GM11168 (cell line): ENCODE measurements around the gene C19orf47.

Experiments
- in situ Hi-C: fragments of 300-500 bp; cut with MboI; formaldehyde crosslinking; loops from one replicate; pipeline ENCODE4 v1.12.0; 2022; ENCODE audit warnings: low sequenced_read_pairs; ENCODE audit not compliant: unreplicated experiment

The C19orf47 gene

DNA sequence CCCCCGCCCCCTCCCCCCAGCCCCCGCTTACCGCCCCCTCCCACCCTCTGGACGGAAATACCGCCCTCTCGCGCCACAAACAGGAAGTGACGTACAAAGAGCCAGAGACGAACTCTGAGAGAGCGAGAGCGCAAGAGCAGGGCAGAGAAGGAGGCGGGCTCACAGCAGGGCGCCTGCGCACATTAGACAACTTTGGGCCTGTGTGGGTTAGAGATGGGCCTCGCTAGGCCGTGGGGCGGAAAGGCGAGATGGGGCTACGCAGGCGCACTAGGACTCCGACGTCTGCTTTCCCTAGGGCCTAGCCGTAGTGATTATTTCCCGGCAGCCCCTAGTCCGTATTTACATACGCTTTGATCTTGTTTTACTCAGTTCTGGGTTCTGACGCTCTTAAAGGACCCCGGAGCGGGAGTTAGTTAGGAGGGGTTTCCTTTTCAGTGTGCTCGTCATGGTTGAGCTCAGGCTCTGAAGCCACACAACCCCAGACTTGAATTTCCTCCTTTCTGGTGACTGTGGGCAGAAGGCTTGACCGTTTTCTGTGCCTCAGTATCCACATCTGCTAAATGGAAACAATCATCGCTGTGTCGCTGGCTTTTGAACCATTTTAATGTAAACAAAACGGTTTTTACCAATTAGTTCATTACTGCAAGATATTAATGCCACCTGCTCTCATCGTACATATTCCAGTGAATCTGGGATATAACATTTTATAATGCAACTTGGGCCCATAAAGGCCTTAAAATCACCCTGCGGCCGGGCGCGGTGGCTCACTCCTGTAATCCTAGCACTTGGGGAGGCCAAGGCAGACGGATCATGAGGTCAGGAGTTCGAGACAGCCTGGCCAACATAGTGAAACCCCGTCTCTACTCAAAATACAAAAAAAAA lies 62.6 kb downstream of the C19orf47 start:
- in situ Hi-C loops, result no loop called here

DNA sequence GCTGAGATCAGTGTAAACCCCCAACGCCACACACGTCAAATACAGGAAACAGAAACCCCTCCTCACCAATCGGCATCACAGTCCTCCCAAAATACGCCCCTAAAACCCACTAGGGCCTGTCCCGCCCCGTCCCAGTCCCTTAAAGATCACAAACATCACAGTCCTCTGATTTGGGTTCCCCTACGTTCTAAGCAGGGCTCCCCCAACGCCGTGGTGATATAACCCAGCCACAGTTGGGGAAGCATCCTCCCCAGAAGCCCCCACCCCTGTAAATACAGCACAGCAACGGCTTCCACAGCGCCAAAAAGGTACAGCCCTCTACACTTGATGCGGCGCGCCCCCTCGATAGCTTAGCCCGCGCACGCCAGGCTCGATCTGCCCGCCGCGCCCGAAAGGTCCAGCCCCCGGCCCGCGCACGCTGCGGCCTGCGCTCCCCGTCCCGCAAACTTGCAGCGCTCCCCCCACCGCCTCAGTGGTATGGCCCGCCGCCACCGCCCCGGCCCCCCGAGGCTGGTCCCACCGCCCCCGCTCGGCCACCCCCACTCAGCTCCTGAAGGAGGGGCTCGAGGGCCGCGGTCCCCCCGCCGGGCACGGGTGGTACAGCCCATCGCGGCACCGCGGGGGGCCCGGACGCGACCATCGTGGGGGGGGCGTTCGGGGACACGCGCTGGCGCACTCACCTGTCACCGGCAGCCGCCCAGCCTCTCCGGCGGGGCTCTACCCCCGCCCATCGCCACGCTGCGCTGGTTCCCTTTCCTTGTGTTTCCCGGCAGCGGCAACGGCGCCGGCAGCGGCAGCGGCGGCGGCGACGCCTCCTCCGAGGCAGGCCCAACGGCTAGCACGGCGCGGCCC lies 63.5 kb downstream of the C19orf47 start, which contains the start of gene AKT2:
Gene AKT2, minus strand, starts transcription at position 845 of the 852 bp plus-strand sequence. CDS start 20,078 bp downstream, outside the sequence.
- in situ Hi-C loops, result no loop called here

DNA sequence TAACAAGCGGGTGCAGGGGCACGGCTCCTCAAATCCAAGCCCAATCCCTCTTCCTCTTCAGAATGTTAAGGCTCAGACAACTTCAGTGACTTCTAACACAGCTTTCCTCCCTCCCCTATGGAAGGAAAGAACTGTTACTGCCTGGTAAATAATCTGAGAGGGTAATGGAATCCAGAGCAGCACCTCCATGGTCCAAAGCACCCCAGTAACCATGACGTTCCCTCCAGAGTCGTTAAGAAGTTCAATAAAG lies 64.0 kb downstream of the C19orf47 start:
- in situ Hi-C loops, result no loop called here

DNA sequence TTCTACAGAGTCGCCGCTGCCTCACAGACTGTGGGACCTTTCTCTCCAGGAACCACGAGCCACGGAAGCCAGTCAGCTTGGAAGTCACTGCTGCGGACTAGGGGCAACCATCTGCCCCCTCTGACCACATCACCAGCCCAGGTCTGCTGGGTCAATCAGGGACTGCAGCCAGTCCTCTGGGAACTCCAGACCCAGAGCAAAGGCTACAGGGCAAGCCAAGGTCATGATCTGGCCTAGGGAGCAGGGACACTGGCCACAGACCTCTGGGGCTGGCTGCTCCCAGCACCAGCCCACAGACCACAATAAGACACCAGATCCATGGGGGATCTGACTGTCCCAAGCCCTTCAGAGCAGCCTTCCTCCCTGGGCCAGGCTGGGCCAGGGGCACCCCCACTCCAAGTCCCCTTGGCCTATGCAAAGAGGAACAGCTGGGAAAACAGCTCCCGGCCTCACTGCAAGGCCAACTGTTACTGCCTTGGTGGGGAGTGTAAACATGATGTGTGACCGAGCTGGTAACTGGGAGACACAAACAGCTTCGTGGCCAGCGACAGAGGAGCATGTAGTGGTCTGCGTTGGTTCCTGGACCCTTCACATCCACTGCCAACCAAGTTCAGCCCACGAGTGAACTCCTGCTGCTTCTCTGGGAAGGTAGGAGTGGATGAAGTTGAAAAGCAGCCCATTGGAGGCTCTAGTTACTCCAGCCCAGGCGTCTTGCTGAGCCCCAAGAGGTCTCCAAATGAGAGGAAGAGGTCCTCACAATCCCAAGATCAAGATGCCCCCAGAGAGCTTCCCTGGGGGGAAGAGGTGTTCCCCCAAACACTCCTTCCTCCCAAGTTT lies 64.6 kb downstream of the C19orf47 start:
- in situ Hi-C loops, result no loop called here

DNA sequence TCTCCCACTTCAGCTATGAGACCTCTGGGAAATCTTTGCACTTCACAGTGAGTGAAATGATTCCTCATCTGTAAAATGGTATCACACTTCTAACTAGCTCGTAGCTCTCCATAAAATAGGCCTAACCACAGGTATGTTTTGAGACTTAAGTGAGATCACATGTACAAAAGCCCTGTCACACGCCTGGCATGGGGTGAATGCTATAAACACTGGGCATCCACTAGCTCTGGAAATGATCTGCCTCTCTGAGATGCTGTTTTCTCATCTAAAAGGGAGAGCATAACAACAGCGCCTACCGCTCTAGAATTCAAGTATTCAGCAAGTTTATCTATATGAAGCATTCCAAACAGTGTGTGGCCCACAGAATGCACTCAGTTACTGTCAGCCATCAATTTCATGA lies 65.3 kb downstream of the C19orf47 start:
- in situ Hi-C loops, result no loop called here

DNA sequence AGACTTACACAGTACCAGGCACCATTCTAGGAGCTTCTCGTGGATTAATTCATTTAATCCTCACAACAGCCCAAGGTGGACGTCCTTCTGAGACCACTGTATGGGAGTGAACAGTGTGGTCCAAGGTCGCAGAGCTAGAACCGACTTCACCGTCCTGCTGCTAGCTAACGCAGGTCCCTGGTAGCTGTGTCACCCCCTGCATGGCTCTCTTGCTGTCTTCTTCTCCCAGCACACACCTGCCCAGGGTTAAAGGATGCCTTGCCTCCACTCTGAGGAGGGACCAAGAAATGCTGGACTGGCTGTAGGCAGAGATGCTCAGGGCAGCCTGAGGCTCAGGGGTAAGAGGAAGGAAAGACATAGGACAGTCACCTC lies 66.0 kb downstream of the C19orf47 start:
- in situ Hi-C loops, result no loop called here

DNA sequence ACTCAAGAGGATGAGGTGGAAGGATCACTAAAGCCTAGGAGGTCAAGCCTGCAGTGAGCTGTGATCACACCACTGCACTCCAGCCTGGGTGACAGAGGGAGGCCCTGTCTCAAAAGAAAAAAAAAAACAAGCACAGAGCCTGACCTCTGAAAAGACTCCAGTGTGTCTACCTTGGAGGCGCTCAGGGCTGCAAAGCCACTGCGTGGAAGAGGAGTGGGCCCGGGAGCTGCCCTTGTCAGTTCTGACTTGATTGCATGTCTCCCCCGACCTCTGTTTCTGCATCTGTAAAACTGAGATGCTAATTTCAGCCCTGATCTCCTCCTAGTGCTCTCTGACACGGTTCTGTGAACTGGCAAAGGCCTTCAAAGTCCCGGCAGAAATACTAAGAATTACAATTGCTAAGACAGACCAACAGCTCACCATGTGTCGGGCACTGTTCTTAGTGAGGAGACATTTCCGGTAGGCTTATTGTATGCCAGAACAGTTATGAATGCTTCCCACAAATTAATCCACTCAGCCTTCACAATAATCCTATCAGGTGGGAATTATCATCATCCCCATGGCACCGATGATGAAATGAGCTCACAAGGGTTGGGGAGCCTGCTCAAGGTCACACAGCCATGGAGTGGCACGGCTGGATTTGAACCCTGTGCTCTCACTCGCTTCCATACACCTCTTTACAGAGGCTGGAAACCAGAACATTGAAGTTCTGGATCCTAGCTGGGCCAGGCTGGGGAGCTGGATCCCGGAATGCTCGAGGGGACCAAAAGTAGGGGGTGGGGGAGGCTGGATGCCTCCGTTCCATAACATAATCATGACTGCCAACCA lies 66.6 kb downstream of the C19orf47 start:
- in situ Hi-C loops, result no loop called here

DNA sequence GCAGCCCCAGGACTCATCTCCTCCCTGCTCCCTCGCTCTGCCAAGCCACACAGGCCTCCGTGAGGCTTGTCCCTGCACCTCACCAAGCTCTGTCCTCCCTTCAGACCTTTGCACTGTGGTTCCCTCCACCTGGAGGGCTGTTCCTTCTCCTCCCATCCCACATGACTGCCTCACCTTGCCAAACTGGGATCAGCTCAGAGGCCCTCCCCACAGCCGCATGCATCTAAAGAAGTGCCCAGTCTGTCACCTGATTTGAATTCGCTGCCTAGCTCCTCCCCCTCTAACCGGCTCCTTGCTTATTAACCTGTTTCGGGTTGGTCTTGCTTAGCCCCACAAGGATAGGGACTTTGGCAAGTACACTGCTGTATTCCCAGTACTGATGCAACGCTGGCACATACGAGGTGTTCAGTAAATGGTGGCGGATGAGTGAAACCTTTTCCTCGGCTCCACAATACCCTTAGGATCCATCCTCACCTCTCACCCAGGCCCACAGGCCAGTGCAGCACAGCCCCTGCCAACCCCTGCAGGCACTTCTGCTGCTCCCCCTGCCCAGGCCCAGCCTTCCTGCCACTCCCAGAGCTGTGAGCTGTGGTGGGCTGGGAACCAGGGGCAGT lies 67.5 kb downstream of the C19orf47 start:
- in situ Hi-C loops, result no loop called here

DNA sequence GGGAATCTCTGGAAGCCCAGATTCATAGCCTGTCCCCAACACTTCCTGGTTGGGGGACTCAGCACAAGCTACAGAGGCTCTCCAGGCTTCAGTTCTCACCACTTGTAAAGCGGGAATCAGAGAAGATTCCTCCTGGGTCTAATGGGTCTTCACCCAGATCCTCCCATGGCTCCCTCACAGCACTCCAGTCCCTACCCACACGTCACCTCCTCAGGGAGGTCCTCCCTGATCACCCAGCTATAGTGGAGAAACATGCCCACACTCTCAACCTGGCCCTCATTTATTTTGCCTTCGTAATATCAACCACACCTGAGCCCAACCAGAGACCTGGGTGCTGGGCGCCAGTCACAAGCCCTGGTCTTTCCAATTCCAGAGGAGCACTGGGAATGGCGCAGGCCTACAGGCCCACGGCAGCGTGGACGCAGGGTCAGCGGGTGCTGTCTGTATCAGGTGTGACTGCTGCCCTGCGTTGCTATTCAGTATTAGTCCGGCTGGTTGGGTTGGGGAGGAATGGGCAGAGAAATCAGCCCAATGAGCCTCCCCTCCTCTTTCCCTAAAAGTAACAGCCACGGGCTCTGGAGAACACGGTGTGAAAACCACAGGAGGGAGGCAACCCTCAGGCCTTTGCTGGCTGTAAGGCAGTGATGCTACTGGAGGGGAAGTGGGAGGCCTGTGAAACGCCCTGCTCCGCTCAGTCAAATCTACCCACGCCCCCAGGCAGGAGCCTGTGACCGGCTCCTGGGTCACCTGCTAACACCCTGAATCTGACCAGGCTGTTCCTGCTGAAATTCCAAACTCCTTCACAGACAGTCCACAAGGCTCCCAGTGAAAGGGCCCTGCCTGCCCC lies 68.2 kb downstream of the C19orf47 start:
- in situ Hi-C loops, result no loop called here

DNA sequence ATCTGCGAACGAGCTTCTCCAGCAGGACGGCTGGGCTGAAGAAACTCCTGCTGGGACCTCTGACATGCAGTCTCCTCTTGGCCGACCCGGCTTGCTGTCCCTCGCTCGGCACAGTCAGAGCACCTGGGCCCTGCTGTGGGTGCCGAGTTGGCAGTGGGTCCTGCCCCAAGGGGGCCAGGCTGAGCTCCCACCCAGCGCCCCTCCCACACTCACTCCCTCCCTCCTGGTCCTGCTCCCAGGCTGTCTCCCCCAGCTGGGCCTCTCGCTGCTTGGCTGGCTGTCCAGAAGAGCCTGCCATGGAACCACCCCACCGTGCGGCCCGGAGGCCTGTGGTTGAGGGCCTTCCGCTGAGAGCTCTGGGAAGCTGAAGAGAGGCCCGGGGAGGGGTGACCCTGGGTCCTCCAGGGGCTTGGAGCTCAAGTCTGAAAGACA lies 69.1 kb downstream of the C19orf47 start:
- in situ Hi-C loops, result no loop called here

DNA sequence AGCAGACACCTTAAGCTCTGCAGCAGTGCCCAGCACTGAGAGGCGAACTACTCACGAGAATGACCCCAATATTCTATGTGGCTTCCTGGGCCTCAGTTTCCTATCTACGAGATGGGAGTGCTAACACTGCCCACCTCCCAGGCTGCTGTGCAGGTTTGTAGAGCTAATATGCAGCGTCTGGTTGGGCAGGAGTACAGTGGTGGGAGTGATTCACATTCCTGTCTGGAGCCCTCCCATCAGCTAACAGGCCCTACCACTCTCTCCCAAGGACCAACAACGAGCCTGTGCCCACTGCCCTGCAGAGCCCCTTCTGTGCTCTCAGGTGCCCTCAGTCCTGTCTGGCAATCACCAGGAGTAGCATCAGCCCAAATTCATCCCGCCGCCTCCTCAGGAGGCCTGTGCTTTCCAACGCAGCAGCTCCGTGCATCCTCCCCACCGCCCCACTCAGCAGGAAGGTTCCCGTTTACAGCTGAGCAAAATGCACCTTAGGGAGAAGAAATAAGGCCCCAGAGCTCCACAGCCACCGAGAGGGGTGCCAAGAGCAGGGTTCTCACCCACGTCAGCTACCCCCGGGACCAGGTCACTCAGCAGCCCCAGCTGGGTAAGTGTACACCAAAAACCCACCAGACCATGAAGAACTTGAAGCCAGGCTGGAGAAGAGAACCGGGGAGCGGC lies 69.7 kb downstream of the C19orf47 start:
- in situ Hi-C loops, result no loop called here

DNA sequence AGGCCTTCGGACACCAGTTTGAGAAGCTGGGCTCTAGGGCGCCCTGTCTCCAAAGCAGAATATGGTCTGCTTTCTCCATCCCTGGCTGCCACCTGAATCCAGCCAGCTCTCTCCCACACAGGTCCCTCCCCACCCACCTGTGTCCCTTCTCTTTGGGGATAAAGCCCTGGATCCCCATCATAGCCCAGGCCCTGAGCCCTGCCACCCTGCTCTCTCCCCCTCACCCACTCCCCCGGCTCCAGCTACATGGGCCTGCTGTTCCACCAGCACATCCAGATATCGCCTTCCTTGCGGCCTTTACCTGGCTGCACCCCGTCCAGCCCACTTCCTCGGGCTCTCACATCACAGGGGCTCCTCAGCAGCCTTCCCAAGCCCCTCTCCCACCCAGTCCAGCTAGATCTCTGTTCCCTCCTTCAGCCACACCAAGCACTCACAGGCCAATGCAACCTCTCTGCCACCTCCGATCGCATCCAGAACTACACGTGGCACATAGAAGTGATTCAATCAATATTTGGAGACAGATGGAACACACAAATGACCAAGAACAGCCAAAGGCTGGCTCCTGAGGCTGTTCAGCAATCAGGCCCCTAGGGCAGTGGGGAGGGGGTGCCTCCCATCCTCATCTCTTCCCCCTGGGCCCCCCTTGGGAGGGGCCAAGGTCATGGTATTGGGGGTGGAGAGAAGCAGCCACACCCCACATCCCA lies 70.7 kb downstream of the C19orf47 start:
- in situ Hi-C loops, result no loop called here

DNA sequence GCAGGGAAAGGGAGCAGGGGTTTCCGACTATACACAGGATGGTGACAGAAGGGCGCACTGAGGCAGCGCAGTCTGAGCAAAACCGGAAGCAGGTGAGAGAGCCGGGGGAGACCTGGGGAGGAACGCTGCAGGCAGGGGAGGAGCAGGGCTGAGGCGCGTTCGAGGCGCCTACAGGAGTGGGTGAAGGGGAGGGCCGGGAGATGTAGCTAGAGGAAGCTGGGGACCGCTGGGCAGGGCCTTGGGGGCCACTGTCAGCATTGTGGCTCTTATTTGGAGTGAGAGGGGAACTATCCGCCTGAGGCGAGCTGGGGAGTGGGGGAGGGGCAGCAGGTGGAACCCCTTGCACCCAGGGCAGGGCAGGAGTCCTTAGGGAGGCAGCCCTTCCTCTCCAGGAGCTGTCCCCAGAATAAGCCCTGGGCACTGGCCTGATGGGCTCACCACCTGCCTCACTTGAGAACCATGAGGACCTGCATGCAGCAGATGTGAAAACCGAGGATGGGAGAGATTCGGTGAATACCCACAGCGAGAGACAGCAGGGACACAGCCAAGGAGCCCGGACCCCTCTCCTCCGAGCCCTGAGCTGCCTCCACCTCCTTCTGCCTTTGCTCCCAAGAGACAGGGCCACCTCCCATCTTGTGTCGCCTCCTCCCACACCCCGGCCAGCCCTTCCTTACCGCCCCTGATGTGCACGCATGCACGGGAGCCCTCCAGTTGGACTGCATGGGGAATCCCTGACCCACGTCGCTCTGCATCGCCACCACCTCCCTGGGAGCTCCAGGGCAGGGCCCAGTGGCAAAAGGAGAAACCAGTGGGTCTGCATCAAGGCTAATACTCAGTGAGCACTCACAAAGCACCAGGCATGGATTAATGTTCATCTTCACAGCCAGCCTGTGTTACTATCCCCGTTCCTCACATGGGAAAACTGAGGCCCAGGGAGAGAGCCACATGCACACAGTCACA lies 73.3 kb downstream of the C19orf47 start:
- in situ Hi-C loops, result no loop called here

DNA sequence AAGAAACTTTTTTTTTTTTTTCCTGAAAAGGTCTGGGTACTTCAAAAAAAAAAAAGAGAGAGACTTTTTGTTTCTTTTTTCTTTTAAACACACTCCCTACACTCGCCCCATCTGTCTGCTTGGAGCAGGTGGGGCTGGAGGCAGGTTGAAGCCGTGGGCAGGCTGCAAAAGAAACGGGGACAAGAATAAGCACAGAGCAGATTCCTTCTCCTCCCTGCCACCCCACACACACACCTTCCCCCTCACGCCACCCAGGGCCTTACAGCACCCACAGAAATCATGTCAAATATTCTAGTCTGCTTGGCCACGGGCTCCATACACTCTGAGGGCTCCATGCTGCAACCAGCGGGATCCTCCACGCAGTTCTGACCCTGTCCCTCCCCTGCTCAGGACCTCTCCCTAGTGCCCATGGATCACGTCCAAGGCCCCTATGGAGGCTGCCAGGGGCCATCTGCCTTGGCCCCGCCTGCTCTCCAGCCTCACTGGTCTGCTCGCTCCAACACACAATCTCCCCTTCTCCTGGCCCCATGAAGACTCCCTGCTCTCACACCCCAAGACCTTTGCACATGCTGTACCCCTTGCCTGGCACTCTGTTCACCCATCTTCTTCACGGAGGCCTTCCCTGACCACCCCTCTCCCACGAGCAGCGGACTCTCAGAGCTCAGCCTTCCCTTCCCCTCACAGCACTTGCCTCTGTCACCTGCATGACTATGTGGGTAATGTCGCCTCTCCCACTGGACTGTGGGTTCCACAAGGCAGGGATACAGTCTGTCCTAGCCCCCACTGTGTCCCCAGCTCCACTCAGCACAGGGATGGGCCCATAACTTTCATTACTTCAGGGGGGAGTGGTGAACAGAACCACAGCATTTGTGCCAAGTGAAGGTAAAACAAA lies 74.5 kb downstream of the C19orf47 start:
- in situ Hi-C loops, result no loop called here

DNA sequence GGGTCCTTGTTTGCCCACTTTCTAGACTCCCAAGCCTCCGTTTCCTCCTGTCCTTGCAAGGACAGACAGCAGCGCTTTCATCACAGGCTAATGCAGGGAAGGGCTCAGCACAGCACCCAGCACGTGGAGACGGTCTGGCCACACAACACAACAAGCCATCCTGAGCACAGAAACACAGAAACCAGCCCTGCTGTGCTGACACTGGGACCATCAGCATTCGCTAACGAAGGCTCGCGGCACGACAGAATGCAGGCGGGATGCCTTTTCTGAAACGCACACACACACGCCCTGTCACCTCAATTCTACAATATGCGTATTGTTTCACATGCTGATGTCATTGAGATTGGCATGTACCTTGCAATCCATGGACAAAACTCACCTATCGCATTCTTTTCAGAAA lies 75.9 kb downstream of the C19orf47 start:
- in situ Hi-C loops, result no loop called here
